OCI-LY7 (cell line): ENCODE data around the gene SEPSECS. TPM values are rescaled to one million over a fixed set of nuclear protein-coding genes. Genes with fewer than 3 reads are reported as not detected.

Experiments used
- BruUV-seq: library from RNA; stranded (reverse); fragments of 400-500 nt; replicated peaks from 2 replicates; lab custom pipeline; 2021; lab: Mats Ljungman, UMichigan
- CTCF ChIA-PET: fragments of 300-600 bp; sonication (Branson Sonifier 250); formaldehyde crosslinking; loops from one replicate; lab custom pipeline; 2022; ENCODE audit warnings: antibody characterized with exemption; ENCODE audit not compliant: unreplicated experiment; lab: Charles Lee
- POLR2A ChIA-PET: fragments of 300-600 bp; sonication (Branson Sonifier 250); formaldehyde crosslinking; loops from one replicate; lab custom pipeline; 2022; ENCODE audit warnings: antibody characterized with exemption; lab: Charles Lee
- DNase-seq: peaks from one replicate; pipeline ENCODE4 v3.0.0-alpha.2; 2015; ENCODE audit warnings: low spot score
- H2AFZ ChIP-seq: fragments of 200-600 bp; sonication (generic), shearing (Covaris generic); 2 replicates; pipeline ENCODE4 v1.6.1; 2014; ENCODE audit warnings: mild to moderate bottlenecking, antibody characterized with exemption, low read length, moderate library complexity
- H3K27ac ChIP-seq: fragments of 200-600 bp; sonication (generic); 2 replicates; pipeline ENCODE4 v1.5.1; 2014; ENCODE audit warnings: mixed run types, low read depth, mild to moderate bottlenecking, moderate library complexity, low read length, inconsistent platforms; ENCODE audit not compliant: poor library complexity, severe bottlenecking
- H3K36me3 ChIP-seq: fragments of 200-600 bp; sonication (generic); 2 replicates; pipeline ENCODE4 v1.6.1; 2014; ENCODE audit warnings: mild to moderate bottlenecking, antibody characterized with exemption, low read length, moderate library complexity, mixed read lengths; ENCODE audit not compliant: insufficient read depth
- H3K4me1 ChIP-seq: fragments of 200-600 bp; sonication (generic); 2 replicates; pipeline ENCODE4 v1.5.1; 2014; ENCODE audit warnings: mild to moderate bottlenecking, low read length; ENCODE audit not compliant: insufficient read depth, poor library complexity, severe bottlenecking
- H3K4me2 ChIP-seq: fragments of 200-600 bp; sonication (generic); 2 replicates; pipeline ENCODE4 v1.6.1; 2014; ENCODE audit warnings: mild to moderate bottlenecking, low read length
- H3K4me3 ChIP-seq: fragments of 200-600 bp; sonication (generic); 2 replicates; pipeline ENCODE4 v1.5.1; 2014; ENCODE audit warnings: mild to moderate bottlenecking, low read depth, low read length; ENCODE audit not compliant: poor library complexity, severe bottlenecking
- H3K79me2 ChIP-seq: fragments of 200-600 bp; sonication (generic); 2 replicates; pipeline ENCODE4 v1.6.1; 2016; ENCODE audit warnings: low read depth, mild to moderate bottlenecking, low read length, moderate library complexity, mixed read lengths; ENCODE audit not compliant: insufficient read depth
- H3K9me2 ChIP-seq: fragments of 200-600 bp; sonication (generic); 2 replicates; pipeline ENCODE4 v1.6.1; 2016; ENCODE audit warnings: mild to moderate bottlenecking, low read length, mixed read lengths; ENCODE audit not compliant: insufficient read depth
- H3K9me3 ChIP-seq: fragments of 200-600 bp; sonication (generic); 2 replicates; pipeline ENCODE4 v1.6.1; 2014; ENCODE audit warnings: mild to moderate bottlenecking, mixed run types, low read length, mixed read lengths
- H4K20me1 ChIP-seq: fragments of 200-600 bp; sonication (generic); 2 replicates; pipeline ENCODE4 v1.6.1; 2014; ENCODE audit warnings: mild to moderate bottlenecking, antibody characterized with exemption, low read length, moderate library complexity, mixed read lengths; ENCODE audit not compliant: insufficient read depth
- EZH2phosphoT487 ChIP-seq: fragments of 200-600 bp; sonication (generic); IDR thresholded peaks from 2 replicates; pipeline ENCODE4 v1.6.1; 2018; ENCODE audit warnings: low read depth, borderline replicate concordance, mild to moderate bottlenecking, mixed run types, antibody characterized with exemption, low read length, moderate library complexity, mixed read lengths
- intact Hi-C: fragments of 100-400 bp; cut with micrococcal nuclease; formaldehyde crosslinking; loops from one replicate; pipeline ENCODE4 v1.10.0; 2022; ENCODE audit not compliant: unreplicated experiment
- total RNA-seq, 2 experiments: library from RNA; depleted of rRNA in 1 of 2; stranded (reverse); fragments of >200 nt in 1 of 2; shearing (Covaris generic) in 1 of 2; gene quantifications; 2 replicates each; pipeline ENCODE4 v1.2.3, GENCODE V29; 2014 to 2022
- TF ChIP-seq, protein P1 (sequence below): fragments of 200-600 bp; sonication (generic); conservative IDR thresholded peaks from 2 replicates; pipeline ENCODE4 v1.5.1; 2014; ENCODE audit warnings: mild to moderate bottlenecking, antibody characterized with exemption, low read length, moderate library complexity, mixed read lengths

Gene SEPSECS
- total RNA-seq, 2 experiments from 2014 or later: 5.0 to 13.0 TPM

DNA sequence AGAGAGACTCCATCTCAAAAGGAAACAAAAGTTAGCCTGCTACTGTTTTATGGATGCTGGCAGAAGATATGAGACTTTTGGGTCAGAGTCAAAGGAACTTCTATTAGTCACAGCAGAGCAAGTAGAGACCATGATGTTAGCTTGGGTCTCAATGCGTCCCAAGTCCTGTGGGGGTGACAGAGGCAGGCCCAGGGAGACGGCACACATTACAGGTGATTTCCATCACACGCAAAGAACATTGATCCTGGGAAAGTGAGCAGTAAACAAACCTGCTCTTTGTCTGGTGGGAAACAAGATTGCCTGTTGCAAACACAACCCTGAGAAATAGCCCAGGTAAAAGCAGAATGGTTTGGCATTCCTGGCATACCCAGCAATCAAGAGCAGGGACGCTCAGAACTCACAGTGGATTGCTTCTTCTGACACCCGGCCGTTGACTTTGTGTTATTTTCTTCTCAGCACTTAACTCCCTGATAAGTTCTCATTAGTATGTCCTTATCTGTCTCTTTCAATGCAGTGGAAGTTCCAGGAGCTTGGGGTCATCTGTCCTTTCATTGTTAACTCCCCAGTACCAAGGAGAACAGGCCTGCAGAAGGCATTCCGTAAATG is 78.3 kb downstream of the SEPSECS start:
- BruUV-seq: no TSS peak
- no peak for TF ChIP-seq EZH2phosphoT487
- TF ChIP-seq, protein P1, sequence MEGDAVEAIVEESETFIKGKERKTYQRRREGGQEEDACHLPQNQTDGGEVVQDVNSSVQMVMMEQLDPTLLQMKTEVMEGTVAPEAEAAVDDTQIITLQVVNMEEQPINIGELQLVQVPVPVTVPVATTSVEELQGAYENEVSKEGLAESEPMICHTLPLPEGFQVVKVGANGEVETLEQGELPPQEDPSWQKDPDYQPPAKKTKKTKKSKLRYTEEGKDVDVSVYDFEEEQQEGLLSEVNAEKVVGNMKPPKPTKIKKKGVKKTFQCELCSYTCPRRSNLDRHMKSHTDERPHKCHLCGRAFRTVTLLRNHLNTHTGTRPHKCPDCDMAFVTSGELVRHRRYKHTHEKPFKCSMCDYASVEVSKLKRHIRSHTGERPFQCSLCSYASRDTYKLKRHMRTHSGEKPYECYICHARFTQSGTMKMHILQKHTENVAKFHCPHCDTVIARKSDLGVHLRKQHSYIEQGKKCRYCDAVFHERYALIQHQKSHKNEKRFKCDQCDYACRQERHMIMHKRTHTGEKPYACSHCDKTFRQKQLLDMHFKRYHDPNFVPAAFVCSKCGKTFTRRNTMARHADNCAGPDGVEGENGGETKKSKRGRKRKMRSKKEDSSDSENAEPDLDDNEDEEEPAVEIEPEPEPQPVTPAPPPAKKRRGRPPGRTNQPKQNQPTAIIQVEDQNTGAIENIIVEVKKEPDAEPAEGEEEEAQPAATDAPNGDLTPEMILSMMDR: no peak
- POLR2A ChIA-PET: interaction anchor here (0.7 kb wide), 1 partner anchor 118 kb away, joined by 7 read pairs; no protein-coding TSS in a partner anchor

DNA sequence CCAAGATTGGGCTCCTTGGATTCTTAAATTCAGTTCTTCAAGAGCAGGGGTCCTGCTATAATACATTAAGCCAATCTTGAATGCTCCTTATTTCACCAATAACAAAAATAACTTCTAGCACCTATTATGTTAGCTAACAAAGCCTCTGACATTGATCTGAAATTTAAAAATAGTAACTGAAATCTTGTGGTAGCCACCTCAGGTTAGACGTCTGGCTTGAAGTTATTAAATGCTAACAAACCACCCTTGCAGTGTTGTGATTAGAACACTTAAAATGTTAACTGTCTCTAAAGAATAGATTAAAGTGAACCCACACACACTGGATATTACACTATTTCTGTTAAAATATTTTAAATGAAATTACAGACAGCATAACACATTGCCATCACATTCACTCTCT is 79.7 kb downstream of the SEPSECS start:
- no peaks in the 10 kb centered on the region for H3K9me2 ChIP-seq
- H4K20me1 ChIP-seq: no peaks in the 10 kb centered on the region
- H3K79me2 ChIP-seq: no peaks in the 10 kb centered on the region
- POLR2A ChIA-PET: interaction anchor here (1.0 to 1.1 kb wide), 2 partner anchors 10 to 16 kb away, joined by 3 read pairs; no protein-coding TSS in a partner anchor
- no peaks in the 10 kb centered on the region for H3K9me3 ChIP-seq
- no peak for DNase-seq
- H3K36me3 ChIP-seq: no peaks in the 10 kb centered on the region
- TF ChIP-seq EZH2phosphoT487: no peak
- TF ChIP-seq, protein P1: no peak
- intact Hi-C loops: no loop called here
- CTCF ChIA-PET: no interaction called here
- BruUV-seq: no TSS peak
- no peaks in the 10 kb centered on the region for H3K4me1 ChIP-seq
- H3K4me2 ChIP-seq: no peak overlapping the region
- no peak overlapping the region for H2AFZ ChIP-seq
- no peak overlapping the region for H3K27ac ChIP-seq
- no peak overlapping the region for H3K4me3 ChIP-seq

More for the DNA sequence above, 78.3 kb downstream of the SEPSECS start:
- H4K20me1 ChIP-seq: no peaks in the 10 kb centered on the region
- H3K9me2 ChIP-seq: no peaks in the 10 kb centered on the region
- no peak overlapping the region for H3K4me2 ChIP-seq
- no peak overlapping the region for H3K4me3 ChIP-seq
- H3K36me3 ChIP-seq: no peaks in the 10 kb centered on the region
- H3K4me1 ChIP-seq: no peaks in the 10 kb centered on the region
- no peaks in the 10 kb centered on the region for H3K9me3 ChIP-seq
- intact Hi-C loops: no loop called here
- CTCF ChIA-PET: no interaction called here
- H2AFZ ChIP-seq: no peak overlapping the region
- DNase-seq: no peak
- no peaks in the 10 kb centered on the region for H3K79me2 ChIP-seq
- no peak overlapping the region for H3K27ac ChIP-seq

DNA sequence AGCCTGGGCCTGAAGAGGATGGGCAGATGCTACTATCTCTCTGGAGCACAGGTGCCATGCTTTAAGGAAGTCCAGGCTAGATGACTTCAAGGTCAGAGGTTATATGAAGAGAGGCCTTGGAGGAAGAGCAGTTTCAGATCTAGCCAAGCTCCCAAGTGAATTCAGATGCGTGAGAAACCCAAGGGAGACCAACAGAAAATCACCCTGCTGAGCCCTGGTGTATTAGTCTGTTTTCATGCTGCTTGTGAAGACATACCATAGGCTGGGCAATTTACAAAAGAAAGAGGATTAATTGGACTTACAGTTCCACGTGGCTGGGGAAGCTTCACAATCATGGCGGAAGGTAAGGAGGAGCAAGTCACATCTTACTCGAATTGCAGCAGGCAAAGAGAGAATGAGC is 81.7 kb downstream of the SEPSECS start:
- H4K20me1 ChIP-seq: no peaks in the 10 kb centered on the region
- H3K79me2 ChIP-seq: no peaks in the 10 kb centered on the region
- H3K36me3 ChIP-seq: no peaks in the 10 kb centered on the region
- H2AFZ ChIP-seq: no peak overlapping the region
- H3K4me1 ChIP-seq: no peaks in the 10 kb centered on the region
- ChIA-PET POLR2A (interaction anchor here (0.6 kb wide), 1 partner anchor 42 kb away, joined by 3 read pairs; no protein-coding TSS in a partner anchor), CTCF (no interaction called here)
- no peak overlapping the region for H3K27ac ChIP-seq
- no peaks in the 10 kb centered on the region for H3K9me3 ChIP-seq
- no peaks in the 10 kb centered on the region for H3K9me2 ChIP-seq
- BruUV-seq: no TSS peak
- DNase-seq: no peak
- H3K4me2 ChIP-seq: no peak overlapping the region
- TF ChIP-seq, protein P1: no peak
- no peak for TF ChIP-seq EZH2phosphoT487
- no peak overlapping the region for H3K4me3 ChIP-seq
- intact Hi-C loops: no loop called here
